ENCODE results near the gene JPT2.

- TF ChIP-seq CTCF (IDR thresholded peaks at IDR 0.05 in 4 of 5, conservative IDR thresholded peaks at IDR 0.05 in 1 of 5) (no peak), POLR2A (IDR thresholded peaks at IDR 0.05) (no peak)
Measured at GRCh38 chr16:1643521-1643920, 34.6 kb upstream of the JPT2 start.

Measured in gastrocnemius medialis (tissue), 4 donors.